K562 (cell line): Measurements from ENCODE around the gene MTMR10. TPM values are rescaled to one million over a fixed set of nuclear protein-coding genes. Genes with fewer than 3 reads are reported as not detected.

Source experiments
- ATAC-seq: fragments of 200-7000 bp; cut with Tn5 transposase; 3 replicates; pipeline ENCODE4 v1.9.1; 2020; ENCODE audit warnings: moderate library complexity
- BruUV-seq: library from RNA; stranded (reverse); fragments of 400-500 nt; replicated peaks from 2 replicates; lab custom pipeline; 2021; lab: Mats Ljungman, UMichigan
- CTCF ChIA-PET: fragments of 300-600 bp; formaldehyde crosslinking; extraction: SDS; loops from one replicate; lab custom pipeline; 2021; ENCODE audit warnings: low intra/inter-chr PET ratio; lab: Yijun Ruan, JAX
- POLR2A ChIA-PET: fragments of 300-600, 350-650 bp; sonication (Branson Sonifier 250); formaldehyde crosslinking; extraction: SDS; loops from one replicate; lab custom pipeline; 2021; ENCODE audit warnings: antibody characterized with exemption, inconsistent platforms; lab: Yijun Ruan, JAX
- DNase-seq, 4 experiments: peaks; one replicate each; pipeline versions ENCODE4 v3.0.0 to v3.0.0-alpha.2; 2011 to 2018; ENCODE audit warnings: low spot score in 3 of 4, mixed read lengths in 3 of 4; ENCODE audit errors: extremely low read depth in 1 of 4
- FAIRE-seq: peaks from 2 replicates; lab custom pipeline; 2011; peaks lifted over from hg19 to GRCh38; lab: Jason Lieb, UNC
- H2AFZ ChIP-seq: 2 replicates; pipeline ENCODE4 v1.6.0; 2011; ENCODE audit warnings: low read depth, low read length, control low read depth, inconsistent platforms
- H3K27ac ChIP-seq: fragments of 200-600 bp; 3 replicates; pipeline ENCODE4 v1.8.0; 2011; ENCODE audit warnings: low read depth, mild to moderate bottlenecking, control low read depth, inconsistent platforms, low read length, moderate library complexity, mixed read lengths; ENCODE audit errors: extremely low read depth
- H3K27me3 ChIP-seq, 2 experiments: fragments of 300-600 bp in 1 of 2; 2 replicates in 1 of 2; 3 replicates in 1 of 2; pipeline versions ENCODE4 v1.6.0 to v1.8.0; 2011; ENCODE audit warnings: inconsistent platforms in 2 of 2, low read length in 2 of 2, mild to moderate bottlenecking in 1 of 2, mixed read lengths in 1 of 2, moderate library complexity in 1 of 2; ENCODE audit not compliant: control insufficient read depth in 2 of 2, insufficient read depth in 2 of 2
- H3K36me3 ChIP-seq: fragments of 300-600 bp; 3 replicates; pipeline ENCODE4 v1.8.0; 2011; ENCODE audit warnings: mild to moderate bottlenecking, low read length, inconsistent platforms; ENCODE audit not compliant: control insufficient read depth, insufficient read depth
- H3K4me1 ChIP-seq, 2 experiments: fragments of 200-600 bp in 1 of 2; replicated peaks in 1 of 2; 2 replicates in 1 of 2; 3 replicates in 1 of 2; pipeline versions ENCODE4 v1.5.1 to v1.8.0; 2011; ENCODE audit warnings: inconsistent platforms in 2 of 2, low read length in 2 of 2, mild to moderate bottlenecking in 1 of 2, mixed read lengths in 1 of 2, moderate library complexity in 1 of 2; ENCODE audit not compliant: control insufficient read depth in 2 of 2, insufficient read depth in 2 of 2
- H3K4me2 ChIP-seq: 2 replicates; pipeline ENCODE4 v1.6.1; 2011; ENCODE audit warnings: low read length, control low read depth, inconsistent platforms, mixed read lengths; ENCODE audit not compliant: insufficient read depth
- H3K4me3 ChIP-seq: fragments of 200-600 bp; sonication (generic), shearing (Covaris generic); 2 replicates; pipeline ENCODE4 v1.5.1; 2016; ENCODE audit warnings: control low read depth, inconsistent platforms
- H3K79me2 ChIP-seq: fragments of 200-600 bp; 3 replicates; pipeline ENCODE4 v1.8.0; 2011; ENCODE audit warnings: low read length, inconsistent platforms; ENCODE audit not compliant: control insufficient read depth, insufficient read depth
- H3K9ac ChIP-seq, 2 experiments: 2 replicates each; pipeline versions ENCODE4 v1.6.0 to v1.6.1; 2011; ENCODE audit warnings: low read depth in 2 of 2, low read length in 2 of 2, control low read depth in 1 of 2, inconsistent platforms in 1 of 2, mild to moderate bottlenecking in 1 of 2, mixed read lengths in 1 of 2; ENCODE audit not compliant: insufficient read depth in 1 of 2
- H3K9me1 ChIP-seq: one replicate; pipeline ENCODE4 v1.6.0; 2011; ENCODE audit warnings: inconsistent platforms, mild to moderate bottlenecking, low read length, moderate library complexity; ENCODE audit not compliant: control insufficient read depth, insufficient read depth
- H3K9me3 ChIP-seq: replicated peaks from 2 replicates; pipeline ENCODE4 v1.5.1; 2011; ENCODE audit warnings: low read depth, low read length, inconsistent platforms; ENCODE audit not compliant: control insufficient read depth, insufficient read depth
- H4K20me1 ChIP-seq: replicated peaks from 2 replicates; pipeline ENCODE4 v1.6.1; 2011; ENCODE audit warnings: low read length, inconsistent platforms, mixed read lengths; ENCODE audit not compliant: control insufficient read depth, insufficient read depth
- DMBX1 ChIP-seq: fragments of 250-450 bp; sonication (Bioruptor Pico); IDR thresholded peaks from 2 replicates; pipeline ENCODE4 v1.8.0; 2022; ENCODE audit warnings: inconsistent platforms, mild to moderate bottlenecking, moderate library complexity, borderline replicate concordance
- ZBTB7A ChIP-seq: IDR thresholded peaks from 2 replicates; pipeline ENCODE4 v1.6.1; 2011; ENCODE audit warnings: low read depth, mild to moderate bottlenecking, low read length, moderate library complexity, borderline replicate concordance; ENCODE audit not compliant: control insufficient read depth
- ZNF12 ChIP-seq: sonication (generic); formaldehyde crosslinking; IDR thresholded peaks from 2 replicates; pipeline ENCODE4 v1.4.0; 2020; ENCODE audit warnings: mild to moderate bottlenecking, missing genetic modification reagents
- ZNF24 ChIP-seq: fragments of 450-650 bp; IDR thresholded peaks from 2 replicates; pipeline ENCODE4 v1.6.1; 2016
- ZNF561 ChIP-seq: fragments of 450-650 bp; formaldehyde crosslinking; conservative IDR thresholded peaks from 2 replicates; pipeline ENCODE4 v1.4.0; 2020; ENCODE audit warnings: mild to moderate bottlenecking, moderate library complexity
- WGBS: fragments of 100-300 bp; shearing (Covaris generic); methylation state at CpG from one replicate; pipeline ENCODE4 v1.1.6; 2016; ENCODE audit warnings: low coverage, mixed read lengths; ENCODE audit not compliant: insufficient coverage; ENCODE audit errors: missing lambda C conversion rate; 5-methylcytosine and 5-hydroxymethylcytosine counted together
- in situ Hi-C: fragments of 300-500 bp; cut with MboI; formaldehyde crosslinking; loops from 4 replicates; pipeline ENCODE4 v1.15.0; 2018; ENCODE audit warnings: inconsistent platforms, mixed read lengths
- intact Hi-C: fragments of 100-400 bp; cut with micrococcal nuclease; formaldehyde crosslinking; loops from 2 replicates; pipeline ENCODE4 v1.14.2; 2022
- polyA plus RNA-seq, 8 experiments: library from polyadenylated mRNA; depleted of rRNA in 4 of 8; stranded (reverse) in 5 of 8; unstranded in 3 of 8; fragments of >200 nt; fragmentation: Nextera tagmentation in 2 of 8; fragmentation: Illumina TruSeq in 1 of 8; extraction: Ambion mirVana in 2 of 8; extraction: Trizol in 1 of 8; gene quantifications; 2 replicates each; pipeline versions ENCODE4 v1.2.1 to v1.2.3, GENCODE V29; 2011 to 2014; ENCODE audit warnings: inconsistent platforms in 1 of 8, missing spikeins in 1 of 8
- total RNA-seq, 7 experiments: library from RNA; depleted of rRNA in 6 of 7; stranded (reverse); fragments of >200 nt in 6 of 7; fragmentation: Illumina TruSeq in 2 of 7; extraction: Trizol in 2 of 7; gene quantifications; 2 replicates each; pipeline versions ENCODE4 v1.2.1 to v1.2.3, GENCODE V29; 2011 to 2021; ENCODE audit warnings: low replicate concordance in 1 of 7
- TF ChIP-seq, protein P1 (sequence below), 2 experiments: fragments of 450-650 bp; IDR thresholded peaks; 2 replicates each; pipeline ENCODE4 v1.6.1; 2016

Gene MTMR10
- total and polyA plus RNA-seq, 9 of the 15 experiments (the other 6 are each of a cell fraction or from before 2014, with no cell fraction given): 1.6 to 6.8 (median 4.8) TPM

DNA sequence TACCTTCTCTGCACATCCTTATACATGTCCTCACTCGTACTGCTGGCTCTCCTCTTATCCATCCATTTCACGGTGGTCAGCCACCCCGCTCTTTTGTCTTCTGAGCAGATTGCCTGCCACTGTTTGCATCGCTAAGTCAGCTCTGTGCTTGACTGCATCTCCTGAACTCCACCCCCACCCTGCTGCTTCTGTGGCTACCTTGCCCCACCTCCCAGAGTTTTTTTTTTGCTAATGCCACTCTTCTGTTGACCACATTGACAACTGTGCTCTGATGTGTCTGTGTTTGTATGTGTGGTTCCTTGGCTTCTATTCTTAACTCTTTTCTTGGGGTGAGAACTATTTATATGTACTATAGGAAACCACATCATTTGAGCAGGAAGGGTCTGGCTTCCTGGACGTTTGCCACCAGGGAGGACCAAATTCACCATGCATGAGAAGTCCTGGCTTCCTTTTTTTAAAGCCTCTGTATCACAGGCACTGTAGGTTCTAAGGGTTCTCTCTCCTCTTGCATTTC lies 12.8 kb upstream of the MTMR10 start:
- intact Hi-C loops: no loop called here
- H3K4me2 ChIP-seq: no peak overlapping the region
- CTCF ChIA-PET: no interaction called here

More for the DNA sequence above, 12.8 kb upstream of the MTMR10 start:
- Histone ChIP-seq H4K20me1 (no peaks in the 10 kb centered on the region), H3K9ac (no peak overlapping the region), H3K79me2 (no peaks in the 10 kb centered on the region; the same call in 2 of the 3 replicates), H3K27me3 (peaks cover 24 to 32% of the 10 kb centered on the region in 2 experiments), H3K9me1 (no peaks in the 10 kb centered on the region), H3K9me3 (no peaks in the 10 kb centered on the region), H3K4me3 (no peak overlapping the region), H3K36me3 (no peaks in the 10 kb centered on the region), H2AFZ (no peak overlapping the region), H3K4me1 (peaks cover 0 to 2% of the 10 kb centered on the region in 2 experiments; a peak in 1 of 5 replicates), H3K27ac (no peak overlapping the region)
- peak; percentile 41; the same call in 1 of the 3 replicates for ATAC-seq
- BruUV-seq: no TSS peak
- TF ChIP-seq ZNF561 (CRISPR knock-in tag) (no peak), ZNF24 (no peak), ZBTB7A (no peak), DMBX1 (no peak), ZNF12 (CRISPR knock-in tag) (no peak)
- TF ChIP-seq, protein P1, sequence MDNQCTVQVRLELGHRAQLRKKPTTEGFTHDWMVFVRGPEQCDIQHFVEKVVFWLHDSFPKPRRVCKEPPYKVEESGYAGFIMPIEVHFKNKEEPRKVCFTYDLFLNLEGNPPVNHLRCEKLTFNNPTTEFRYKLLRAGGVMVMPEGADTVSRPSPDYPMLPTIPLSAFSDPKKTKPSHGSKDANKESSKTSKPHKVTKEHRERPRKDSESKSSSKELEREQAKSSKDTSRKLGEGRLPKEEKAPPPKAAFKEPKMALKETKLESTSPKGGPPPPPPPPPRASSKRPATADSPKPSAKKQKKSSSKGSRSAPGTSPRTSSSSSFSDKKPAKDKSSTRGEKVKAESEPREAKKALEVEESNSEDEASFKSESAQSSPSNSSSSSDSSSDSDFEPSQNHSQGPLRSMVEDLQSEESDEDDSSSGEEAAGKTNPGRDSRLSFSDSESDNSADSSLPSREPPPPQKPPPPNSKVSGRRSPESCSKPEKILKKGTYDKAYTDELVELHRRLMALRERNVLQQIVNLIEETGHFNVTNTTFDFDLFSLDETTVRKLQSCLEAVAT (IDR thresholded peaks at IDR 0.05): 0 out of 4 replicates have a peak, but pooled peaks of 1 of the 2 experiments have one; percentile 25
- no peak for FAIRE-seq
- POLR2A ChIA-PET: no interaction called here
- in situ Hi-C loops: no loop called here
- no peak for DNase-seq
- 0% methylated on average over 5 of the region's 5 CpGs for WGBS
